Activated gamma-delta T cell treated with Interleukin-2 at 50 U/mL for 16 hours (primary cell): ENCODE measurements around the gene SEPTIN10.

Source experiments
- DNase-seq: peaks from one replicate; pipeline ENCODE4 v3.0.0-alpha.2; 2020

Gene SEPTIN10

GRCh38 chr2:109519513-109519912 is 94.3 kb downstream of the SEPTIN10 start:
- DNase-seq, result no peak

- DNase-seq, result no peak
Observed at GRCh38 chr2:109517118-109517889, 96.5 kb downstream of the SEPTIN10 start.

GRCh38 chr2:109516445-109517117 is 97.2 kb downstream of the SEPTIN10 start:
- DNase-seq, result no peak

GRCh38 chr2:109514857-109515256 is 98.9 kb downstream of the SEPTIN10 start:
- DNase-seq, result no peak

- no peak for DNase-seq
Observed at GRCh38 chr2:109513749-109514588, 99.8 kb downstream of the SEPTIN10 start.

GRCh38 chr2:109513230-109513629 is 100.5 kb downstream of the SEPTIN10 start:
- DNase-seq, result no peak

GRCh38 chr2:109512076-109512475 is 101.7 kb downstream of the SEPTIN10 start:
- no peak for DNase-seq

GRCh38 chr2:109511168-109511567 is 102.6 kb downstream of the SEPTIN10 start:
- DNase-seq, result no peak

- DNase-seq, result peak; percentile 70
Observed at GRCh38 chr2:109510136-109511028, 103.4 kb downstream of the SEPTIN10 start.

GRCh38 chr2:109508556-109508955 is 105.2 kb downstream of the SEPTIN10 start:
- DNase-seq, result no peak

- no peak for DNase-seq
Observed at GRCh38 chr2:109507828-109508227, 105.9 kb downstream of the SEPTIN10 start.

- no peak for DNase-seq
Observed at GRCh38 chr2:109507217-109507616, 106.5 kb downstream of the SEPTIN10 start.

GRCh38 chr2:109503191-109503590 is 110.6 kb downstream of the SEPTIN10 start:
- no peak for DNase-seq

- DNase-seq, result no peak
Observed at GRCh38 chr2:109501461-109501860, 112.3 kb downstream of the SEPTIN10 start.

GRCh38 chr2:109500910-109501309 is 112.9 kb downstream of the SEPTIN10 start:
- no peak for DNase-seq

GRCh38 chr2:109499566-109499965 is 114.2 kb downstream of the SEPTIN10 start:
- no peak for DNase-seq

- DNase-seq, result no peak
Observed at GRCh38 chr2:109498906-109499305, 114.9 kb downstream of the SEPTIN10 start.

GRCh38 chr2:109497911-109498870 is 115.6 kb downstream of the SEPTIN10 start:
- DNase-seq, result no peak

GRCh38 chr2:109497463-109497862 is 116.3 kb downstream of the SEPTIN10 start:
- no peak for DNase-seq

- DNase-seq, result no peak
Observed at GRCh38 chr2:109494351-109494750, 119.4 kb downstream of the SEPTIN10 start.
